Loucy (cell line): ENCODE measurements around the gene ACTA1.

Source experiments
- EZH2phosphoT487 ChIP-seq: fragments of 200-600 bp; IDR thresholded peaks from 2 replicates; pipeline ENCODE4 v1.6.1; 2018; ENCODE audit warnings: antibody characterized with exemption, mild to moderate bottlenecking, moderate library complexity, borderline replicate concordance
- TF ChIP-seq, protein P1 (sequence below): fragments of 200-600 bp; sonication (generic); conservative IDR thresholded peaks from 2 replicates; pipeline ENCODE4 v1.5.1; 2014; ENCODE audit warnings: mild to moderate bottlenecking, antibody characterized with exemption, low read length

DNA sequence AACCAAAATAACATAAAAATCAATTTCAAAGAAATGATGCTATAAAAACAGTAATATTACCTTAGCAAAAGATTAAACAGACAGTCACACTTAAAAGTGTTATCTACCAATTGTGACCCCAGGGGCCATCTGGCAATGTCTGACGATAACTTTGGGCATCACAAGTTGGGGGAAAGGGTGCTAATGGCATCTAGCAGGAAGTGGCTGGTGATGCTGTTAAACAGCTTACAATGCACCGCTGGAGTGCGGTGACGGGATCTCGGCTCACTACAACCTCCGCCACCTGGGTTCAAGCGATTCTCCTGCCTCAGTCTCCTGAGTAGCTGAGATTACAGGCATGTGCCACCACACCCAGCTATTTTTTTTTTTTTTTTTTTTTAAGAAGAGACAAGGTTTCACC, 46.6 kb upstream of the ACTA1 start:
- TF ChIP-seq, protein P1, sequence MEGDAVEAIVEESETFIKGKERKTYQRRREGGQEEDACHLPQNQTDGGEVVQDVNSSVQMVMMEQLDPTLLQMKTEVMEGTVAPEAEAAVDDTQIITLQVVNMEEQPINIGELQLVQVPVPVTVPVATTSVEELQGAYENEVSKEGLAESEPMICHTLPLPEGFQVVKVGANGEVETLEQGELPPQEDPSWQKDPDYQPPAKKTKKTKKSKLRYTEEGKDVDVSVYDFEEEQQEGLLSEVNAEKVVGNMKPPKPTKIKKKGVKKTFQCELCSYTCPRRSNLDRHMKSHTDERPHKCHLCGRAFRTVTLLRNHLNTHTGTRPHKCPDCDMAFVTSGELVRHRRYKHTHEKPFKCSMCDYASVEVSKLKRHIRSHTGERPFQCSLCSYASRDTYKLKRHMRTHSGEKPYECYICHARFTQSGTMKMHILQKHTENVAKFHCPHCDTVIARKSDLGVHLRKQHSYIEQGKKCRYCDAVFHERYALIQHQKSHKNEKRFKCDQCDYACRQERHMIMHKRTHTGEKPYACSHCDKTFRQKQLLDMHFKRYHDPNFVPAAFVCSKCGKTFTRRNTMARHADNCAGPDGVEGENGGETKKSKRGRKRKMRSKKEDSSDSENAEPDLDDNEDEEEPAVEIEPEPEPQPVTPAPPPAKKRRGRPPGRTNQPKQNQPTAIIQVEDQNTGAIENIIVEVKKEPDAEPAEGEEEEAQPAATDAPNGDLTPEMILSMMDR = no peak
- no peak for TF ChIP-seq EZH2phosphoT487
